Measurements from ENCODE around the gene RWDD1.

RWDD1 gene

DNA sequence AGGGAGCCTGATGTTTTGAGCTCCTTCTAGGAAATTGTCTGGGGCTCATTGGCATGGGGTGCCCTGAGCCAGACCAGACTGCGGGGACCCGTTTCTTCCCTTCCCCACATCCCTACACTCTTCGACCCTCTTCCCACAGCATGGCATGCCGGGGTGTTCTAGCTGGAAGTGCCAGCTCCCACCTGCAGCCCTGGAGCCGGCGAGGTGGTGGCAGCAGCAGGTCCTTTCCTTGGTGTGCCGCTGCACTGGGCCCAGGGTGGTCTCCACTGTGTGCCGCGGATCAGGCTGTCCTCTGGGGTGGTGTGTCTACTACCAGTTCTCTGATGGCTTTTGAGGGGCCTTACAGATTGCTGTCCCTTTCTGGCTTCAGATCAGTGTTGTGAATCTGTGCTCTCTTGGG is 7.5 kb upstream of the RWDD1 start:
- no peak overlapping the region for H2AFZ ChIP-seq (ENCODE audit: low read length)
- H3K27me3 ChIP-seq (ENCODE audit: insufficient read depth, low read length), result no peaks in the 10 kb centered on the region
- H3K4me3 ChIP-seq (ENCODE audit: low read depth, low read length, poor library complexity, severe bottlenecking), result no peak overlapping the region
- no peaks in the 10 kb centered on the region for H3K9me3 ChIP-seq (ENCODE audit: low read length)
- H3F3A ChIP-seq (ENCODE audit: insufficient read depth, low read length), result no peaks in the 10 kb centered on the region
- no peak overlapping the region for H3K4me2 ChIP-seq (ENCODE audit: low read length)
- no peak overlapping the region for H3K27ac ChIP-seq (ENCODE audit: low read depth, low read length, poor library complexity, severe bottlenecking)
- H4K20me1 ChIP-seq (ENCODE audit: insufficient read depth, low read length), result no peaks in the 10 kb centered on the region
- no peak for TF ChIP-seq EZH2 (IDR thresholded peaks at IDR 0.05; ENCODE audit: borderline replicate concordance, low read length)
- TF ChIP-seq, protein P1, sequence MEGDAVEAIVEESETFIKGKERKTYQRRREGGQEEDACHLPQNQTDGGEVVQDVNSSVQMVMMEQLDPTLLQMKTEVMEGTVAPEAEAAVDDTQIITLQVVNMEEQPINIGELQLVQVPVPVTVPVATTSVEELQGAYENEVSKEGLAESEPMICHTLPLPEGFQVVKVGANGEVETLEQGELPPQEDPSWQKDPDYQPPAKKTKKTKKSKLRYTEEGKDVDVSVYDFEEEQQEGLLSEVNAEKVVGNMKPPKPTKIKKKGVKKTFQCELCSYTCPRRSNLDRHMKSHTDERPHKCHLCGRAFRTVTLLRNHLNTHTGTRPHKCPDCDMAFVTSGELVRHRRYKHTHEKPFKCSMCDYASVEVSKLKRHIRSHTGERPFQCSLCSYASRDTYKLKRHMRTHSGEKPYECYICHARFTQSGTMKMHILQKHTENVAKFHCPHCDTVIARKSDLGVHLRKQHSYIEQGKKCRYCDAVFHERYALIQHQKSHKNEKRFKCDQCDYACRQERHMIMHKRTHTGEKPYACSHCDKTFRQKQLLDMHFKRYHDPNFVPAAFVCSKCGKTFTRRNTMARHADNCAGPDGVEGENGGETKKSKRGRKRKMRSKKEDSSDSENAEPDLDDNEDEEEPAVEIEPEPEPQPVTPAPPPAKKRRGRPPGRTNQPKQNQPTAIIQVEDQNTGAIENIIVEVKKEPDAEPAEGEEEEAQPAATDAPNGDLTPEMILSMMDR (IDR thresholded peaks at IDR 0.05; ENCODE audit: low read length), result no peak
- H3K9ac ChIP-seq (ENCODE audit: low read length), result no peak overlapping the region
- no peaks in the 10 kb centered on the region for H3K4me1 ChIP-seq (ENCODE audit: insufficient read depth, low read length, severe bottlenecking)
- no peaks in the 10 kb centered on the region for H3K79me2 ChIP-seq (ENCODE audit: insufficient read depth, low read length)
- H3K36me3 ChIP-seq (ENCODE audit: insufficient read depth, low read length), result no peaks in the 10 kb centered on the region
- no peaks in the 10 kb centered on the region for H3K9me2 ChIP-seq (ENCODE audit: low read depth, low read length)

DNA sequence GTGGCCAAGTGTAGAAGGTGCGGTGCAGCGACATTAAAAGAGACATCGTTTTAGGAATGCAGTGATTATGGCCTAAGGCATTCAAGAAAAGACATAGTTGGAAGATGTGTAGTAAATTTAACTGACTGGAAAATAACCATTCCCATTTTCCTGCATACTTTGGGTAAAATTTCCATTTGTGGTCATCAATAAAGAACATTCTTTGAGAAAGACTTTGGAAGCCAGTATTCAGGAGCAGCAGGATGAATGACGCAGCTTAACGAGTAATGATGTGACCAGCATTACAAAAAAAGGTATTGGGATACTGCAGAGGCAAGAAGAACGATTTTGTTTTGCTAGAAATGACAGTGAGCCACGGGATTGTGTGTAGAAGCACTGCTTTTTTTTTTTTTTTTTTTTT is 7.0 kb upstream of the RWDD1 start:
- no peaks in the 10 kb centered on the region for H3K9me2 ChIP-seq (ENCODE audit: low read depth, low read length)
- no peak overlapping the region for H2AFZ ChIP-seq (ENCODE audit: low read length)
- H3K36me3 ChIP-seq (ENCODE audit: insufficient read depth, low read length), result no peaks in the 10 kb centered on the region
- H3F3A ChIP-seq (ENCODE audit: insufficient read depth, low read length), result no peaks in the 10 kb centered on the region
- TF ChIP-seq EZH2 (IDR thresholded peaks at IDR 0.05; ENCODE audit: borderline replicate concordance, low read length), result no peak
- no peaks in the 10 kb centered on the region for H3K79me2 ChIP-seq (ENCODE audit: insufficient read depth, low read length)
- no peak overlapping the region for H3K9ac ChIP-seq (ENCODE audit: low read length)
- no peak overlapping the region for H3K4me2 ChIP-seq (ENCODE audit: low read length)
- peaks cover 4% of the 10 kb centered on the region for H3K4me1 ChIP-seq (ENCODE audit: insufficient read depth, low read length, severe bottlenecking)
- no peaks in the 10 kb centered on the region for H4K20me1 ChIP-seq (ENCODE audit: insufficient read depth, low read length)
- H3K4me3 ChIP-seq (ENCODE audit: low read depth, low read length, poor library complexity, severe bottlenecking), result no peak overlapping the region
- no peak overlapping the region for H3K27ac ChIP-seq (ENCODE audit: low read depth, low read length, poor library complexity, severe bottlenecking)
- H3K9me3 ChIP-seq (ENCODE audit: low read length), result no peaks in the 10 kb centered on the region
- H3K27me3 ChIP-seq (ENCODE audit: insufficient read depth, low read length), result no peaks in the 10 kb centered on the region

DNA sequence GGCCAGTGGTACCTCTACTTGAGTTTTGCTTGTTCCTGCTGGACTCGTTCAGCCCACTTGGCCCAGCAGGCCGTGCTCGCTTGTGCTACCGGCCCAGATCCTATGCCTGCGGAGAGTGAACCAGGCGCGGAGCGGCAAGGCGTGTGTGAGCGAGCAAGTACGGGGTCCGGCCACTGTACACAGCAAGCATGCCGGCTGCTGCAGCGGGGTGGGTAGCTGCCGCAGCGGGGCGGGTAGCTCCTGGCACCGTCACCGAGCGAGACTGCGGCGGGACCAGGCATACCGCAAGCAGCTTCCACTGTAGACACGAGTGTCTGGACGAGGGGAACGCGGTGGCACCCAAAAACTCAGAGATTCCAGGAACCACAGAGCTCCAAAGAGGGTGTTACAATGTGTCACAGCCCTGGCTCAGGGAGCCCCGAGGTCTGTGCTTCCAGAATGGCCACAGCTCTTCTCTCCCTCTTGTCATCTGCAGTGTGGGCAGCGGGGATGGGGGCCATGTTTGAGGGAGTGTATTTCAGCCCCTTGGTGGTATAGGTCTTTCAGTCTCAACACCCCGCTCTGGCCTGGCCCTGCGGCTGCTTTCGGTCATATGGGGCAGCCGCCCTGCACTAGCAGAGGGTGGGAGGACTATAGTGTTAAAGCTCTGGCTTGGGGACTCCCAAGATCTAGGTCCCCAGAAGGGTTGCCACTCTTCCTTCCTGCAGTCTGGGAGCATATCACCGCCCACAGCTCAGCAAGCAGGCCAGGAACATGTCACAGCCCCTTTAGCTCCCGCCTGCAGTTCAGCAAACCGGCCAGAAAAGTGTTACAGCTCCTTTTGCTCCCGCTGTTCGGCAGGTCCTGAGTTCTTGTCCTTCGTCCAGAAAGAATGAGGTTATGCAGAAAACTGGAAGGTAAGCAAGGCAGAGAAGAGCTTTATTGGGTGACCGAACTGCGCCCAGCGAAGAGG is 6.1 kb upstream of the RWDD1 start:
- no peak overlapping the region for H3K27ac ChIP-seq (ENCODE audit: low read depth, low read length, poor library complexity, severe bottlenecking)
- H3K9me2 ChIP-seq (ENCODE audit: low read depth, low read length), result no peaks in the 10 kb centered on the region
- TF ChIP-seq EZH2 (IDR thresholded peaks at IDR 0.05; ENCODE audit: borderline replicate concordance, low read length), result no peak
- TF ChIP-seq, protein P1 (IDR thresholded peaks at IDR 0.05; ENCODE audit: low read length), result no peak
- H3K4me2 ChIP-seq (ENCODE audit: low read length), result peak overlapping the region; percentile 20; the same call in 1 of the 2 replicates
- H3K79me2 ChIP-seq (ENCODE audit: insufficient read depth, low read length), result no peaks in the 10 kb centered on the region
- no peak overlapping the region; the same call in 1 of the 2 replicates for H3K9ac ChIP-seq (ENCODE audit: low read length)
- peaks cover 13% of the 10 kb centered on the region for H3K4me1 ChIP-seq (ENCODE audit: insufficient read depth, low read length, severe bottlenecking)
- H3K36me3 ChIP-seq (ENCODE audit: insufficient read depth, low read length), result no peaks in the 10 kb centered on the region
- no peaks in the 10 kb centered on the region for H3K9me3 ChIP-seq (ENCODE audit: low read length)
- no peaks in the 10 kb centered on the region for H3F3A ChIP-seq (ENCODE audit: insufficient read depth, low read length)
- no peaks in the 10 kb centered on the region for H3K27me3 ChIP-seq (ENCODE audit: insufficient read depth, low read length)
- H3K4me3 ChIP-seq (ENCODE audit: low read depth, low read length, poor library complexity, severe bottlenecking), result peak overlapping the region; percentile 5
- no peaks in the 10 kb centered on the region for H4K20me1 ChIP-seq (ENCODE audit: insufficient read depth, low read length)
- no peak overlapping the region for H2AFZ ChIP-seq (ENCODE audit: low read length)
